SH-SY5Y (cell line): Measurements from ENCODE around the gene MALSU1.

ENCODE experiments used
- GATA2 ChIP-seq: IDR thresholded peaks from 2 replicates; pipeline ENCODE4 v1.6.1; 2011; ENCODE audit warnings: mild to moderate bottlenecking, low read depth, low read length
- GATA3 ChIP-seq: IDR thresholded peaks from 2 replicates; pipeline ENCODE4 v1.6.1; 2011; ENCODE audit warnings: low read depth, mild to moderate bottlenecking, low read length, moderate library complexity

GRCh38 chr7:23277359-23277989 lies 21.7 kb upstream of the MALSU1 start:
- TF ChIP-seq GATA2 (no peak), GATA3 (no peak)
